HepG2 (cell line): Measurements from ENCODE around the gene ZIM2. TPM values are rescaled to one million over a fixed set of nuclear protein-coding genes. Genes with fewer than 3 reads are reported as not detected.

Experiments
- ARID4A ChIP-seq: sonication (generic); formaldehyde crosslinking; IDR thresholded peaks from 2 replicates; pipeline ENCODE4 v1.5.0; 2020; ENCODE audit warnings: mild to moderate bottlenecking, missing genetic modification reagents, borderline replicate concordance
- ARID5B ChIP-seq: IDR thresholded peaks from 2 replicates; pipeline ENCODE4 v1.4.0; 2020; ENCODE audit warnings: mild to moderate bottlenecking, missing genetic modification reagents
- ARNTL ChIP-seq: sonication (generic); formaldehyde crosslinking; IDR thresholded peaks from 2 replicates; pipeline ENCODE4 v1.4.0; 2020; ENCODE audit warnings: mild to moderate bottlenecking, missing genetic modification reagents
- EEA1 ChIP-seq: sonication (generic); formaldehyde crosslinking; IDR thresholded peaks from 2 replicates; pipeline ENCODE4 v1.5.1; 2020; ENCODE audit warnings: mild to moderate bottlenecking, missing genetic modification reagents, borderline replicate concordance
- FOXO1 ChIP-seq: sonication (generic); formaldehyde crosslinking; IDR thresholded peaks from 2 replicates; pipeline ENCODE4 v1.4.0; 2020; ENCODE audit warnings: missing genetic modification reagents
- GPBP1L1 ChIP-seq: sonication (generic); formaldehyde crosslinking; IDR thresholded peaks from 2 replicates; pipeline ENCODE4 v1.5.0; 2020; ENCODE audit warnings: mild to moderate bottlenecking, missing genetic modification reagents
- HOXA7 ChIP-seq: sonication (generic); formaldehyde crosslinking; IDR thresholded peaks from 2 replicates; pipeline ENCODE4 v1.8.1; 2022; ENCODE audit warnings: mild to moderate bottlenecking, missing genetic modification reagents, moderate library complexity
- IKZF4 ChIP-seq: sonication (generic); formaldehyde crosslinking; IDR thresholded peaks from 2 replicates; pipeline ENCODE4 v1.5.1; 2020; ENCODE audit warnings: borderline replicate concordance, mild to moderate bottlenecking, low read depth, missing genetic modification reagents; ENCODE audit errors: not compliant biosample characterization
- MAFF ChIP-seq: IDR thresholded peaks from 2 replicates; pipeline ENCODE4 v1.6.1; 2011; ENCODE audit warnings: low read depth, low read length, improper control_type of control experiment
- MAFG ChIP-seq: sonication (generic); formaldehyde crosslinking; IDR thresholded peaks from 2 replicates; pipeline ENCODE4 v1.5.1; 2020; ENCODE audit warnings: mild to moderate bottlenecking, missing genetic modification reagents
- MTF1 ChIP-seq: sonication (generic); formaldehyde crosslinking; IDR thresholded peaks from 2 replicates; pipeline ENCODE4 v1.5.0; 2020; ENCODE audit warnings: missing genetic modification reagents
- NFE2L1 ChIP-seq: sonication (generic); formaldehyde crosslinking; IDR thresholded peaks from 2 replicates; pipeline ENCODE4 v1.4.0; 2020; ENCODE audit warnings: missing genetic modification reagents, mild to moderate bottlenecking, borderline replicate concordance
- PITX1 ChIP-seq: sonication (generic); formaldehyde crosslinking; IDR thresholded peaks from 2 replicates; pipeline ENCODE4 v1.5.1; 2020; ENCODE audit warnings: mild to moderate bottlenecking, missing genetic modification reagents
- RARA ChIP-seq: IDR thresholded peaks from 2 replicates; pipeline ENCODE4 v1.6.1; 2016; ENCODE audit warnings: missing genetic modification reagents, missing compliant biosample characterization
- REST ChIP-seq, 2 experiments: IDR thresholded peaks; 2 replicates each; pipeline ENCODE4 v1.6.1; 2011 to 2012; ENCODE audit warnings: low read length in 2 of 2, borderline replicate concordance in 1 of 2, low read depth in 1 of 2, mild to moderate bottlenecking in 1 of 2, moderate library complexity in 1 of 2
- STAT5B ChIP-seq: sonication (generic); formaldehyde crosslinking; IDR thresholded peaks from 2 replicates; pipeline ENCODE4 v1.4.0; 2020; ENCODE audit warnings: missing genetic modification reagents
- TBP ChIP-seq: sonication (generic); formaldehyde crosslinking; IDR thresholded peaks from 2 replicates; pipeline ENCODE4 v1.5.0; 2020; ENCODE audit warnings: missing genetic modification reagents
- ZNF629 ChIP-seq: sonication (generic); formaldehyde crosslinking; conservative IDR thresholded peaks from 2 replicates; pipeline ENCODE4 v1.5.0; 2020; ENCODE audit warnings: missing genetic modification reagents
- polyA plus RNA-seq, 8 experiments: library from polyadenylated mRNA; depleted of rRNA in 3 of 8; stranded (reverse) in 7 of 8; unstranded in 1 of 8; fragments of >200 nt; fragmentation: Illumina TruSeq in 4 of 8; extraction: Trizol in 4 of 8; gene quantifications; 2 replicates each; pipeline versions ENCODE4 v1.2.1 to v1.2.3, GENCODE V29; 2011 to 2016; ENCODE audit warnings: low read depth in 4 of 8, missing spikeins in 1 of 8, mixed read lengths in 1 of 8; ENCODE audit not compliant: insufficient read depth in 1 of 8
- total RNA-seq, 5 experiments: library from RNA; depleted of rRNA; stranded (reverse); fragments of >200 nt; fragmentation: Illumina TruSeq; extraction: Trizol; gene quantifications; 2 replicates each; pipeline ENCODE4 v1.2.3, GENCODE V29; 2016; ENCODE audit warnings: low read depth in 1 of 5

ZIM2 gene
- total and polyA plus RNA-seq, 2 of the 13 experiments (the other 11 are each of a cell fraction or from before 2014, with no cell fraction given), result 7.2 to 10.3 TPM

- TF ChIP-seq GPBP1L1 (CRISPR knock-in tag) (no peak), TBP (CRISPR knock-in tag) (no peak), REST (IDR thresholded peaks at IDR 0.05; ENCODE audit: borderline replicate concordance in 1 of 2, low read depth in 1 of 2, low read length in 2 of 2) (no peak), ARNTL (CRISPR knock-in tag) (no peak), NFE2L1 (CRISPR knock-in tag) (no peak), RARA (no peak), HOXA7 (CRISPR knock-in tag) (no peak), ZNF629 (CRISPR knock-in tag) (0 out of 2 replicates have a peak, but pooled peaks have one; percentile 14), PITX1 (no peak), EEA1 (CRISPR knock-in tag) (no peak), ARID5B (peak; percentile 21; the same call in 1 of the 2 replicates), MAFG (no peak), MAFF (no peak), FOXO1 (CRISPR knock-in tag) (peak; percentile 75; the same call in 1 of the 2 replicates), MTF1 (CRISPR knock-in tag) (no peak), STAT5B (no peak), IKZF4 (CRISPR knock-in tag) (no peak), ARID4A (CRISPR knock-in tag) (no peak)
These were observed 89.9 kb downstream of the ZIM2 start (continued) for GRCh38 chr19:56750658-56751057.
